HUES64 (cell line): ENCODE measurements around the gene PIEZO2.

Experiments
- H3K27ac ChIP-seq: 2 replicates; pipeline ENCODE4 v1.7.0; 2013; ENCODE audit warnings: low read depth, low read length, inconsistent platforms
- H3K27me3 ChIP-seq: 2 replicates; pipeline ENCODE4 v1.6.1; 2013; ENCODE audit warnings: mild to moderate bottlenecking, low read length; ENCODE audit not compliant: insufficient read depth
- H3K36me3 ChIP-seq: 2 replicates; pipeline ENCODE4 v1.6.1; 2013; ENCODE audit warnings: mild to moderate bottlenecking, low read length; ENCODE audit not compliant: insufficient read depth
- H3K4me1 ChIP-seq: 2 replicates; pipeline ENCODE4 v1.6.1; 2013; ENCODE audit warnings: mild to moderate bottlenecking, low read length, moderate library complexity; ENCODE audit not compliant: insufficient read depth
- H3K4me3 ChIP-seq: 2 replicates; pipeline ENCODE4 v1.5.1; 2013; ENCODE audit warnings: mild to moderate bottlenecking, low read length, moderate library complexity
- H3K9ac ChIP-seq: 2 replicates; pipeline ENCODE4 v1.6.1; 2013; ENCODE audit warnings: mild to moderate bottlenecking, low read depth, low read length
- H3K9me3 ChIP-seq: 2 replicates; pipeline ENCODE4 v1.6.1; 2013; ENCODE audit warnings: low read depth, low read length; ENCODE audit not compliant: insufficient read depth
- WGBS: fragments of 150-250, 120-280 bp; methylation state at CpG from one replicate; pipeline ENCODE4 v1.1.7; 2013; ENCODE audit warnings: missing lambda C conversion rate; 5-methylcytosine and 5-hydroxymethylcytosine counted together

The PIEZO2 gene

DNA sequence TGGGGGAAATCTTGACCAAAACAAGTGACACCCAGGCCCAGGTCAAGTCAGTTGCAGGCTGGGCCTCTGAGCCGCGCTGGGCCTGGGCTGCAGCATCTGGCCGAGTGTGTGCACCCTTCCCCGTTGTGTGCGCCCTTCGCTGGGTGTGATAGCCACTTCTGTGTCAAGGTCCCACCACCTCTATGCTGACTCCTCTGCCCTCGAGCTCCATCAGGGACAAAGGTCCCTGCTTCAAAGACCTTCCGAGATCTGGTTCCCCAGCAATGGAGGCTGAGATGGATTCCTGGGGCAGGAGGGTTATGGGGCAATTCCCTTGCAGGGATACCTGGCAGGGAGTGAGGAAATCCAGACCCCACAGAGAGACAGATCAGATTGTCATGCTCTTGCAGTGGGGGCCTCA lies 93.6 kb downstream of the PIEZO2 start:
- Histone ChIP-seq H3K4me1 (no peaks in the 10 kb centered on the region), H3K36me3 (no peaks in the 10 kb centered on the region), H3K9ac (no peak overlapping the region), H3K9me3 (no peaks in the 10 kb centered on the region), H3K4me3 (no peak overlapping the region), H3K27ac (no peak overlapping the region), H3K27me3 (no peaks in the 10 kb centered on the region)
- 92% methylated on average over 8 of the region's 8 CpGs for WGBS

GRCh38 chr18:11054497-11054896 lies 94.9 kb downstream of the PIEZO2 start:
- H3K9me3 ChIP-seq: no peaks in the 10 kb centered on the region
- H3K9ac ChIP-seq: no peak overlapping the region
- H3K27ac ChIP-seq: no peak overlapping the region
- H3K36me3 ChIP-seq: no peaks in the 10 kb centered on the region
- 87% methylated on average over 3 of the region's 4 CpGs for WGBS
- H3K4me1 ChIP-seq: no peaks in the 10 kb centered on the region
- H3K27me3 ChIP-seq: no peaks in the 10 kb centered on the region
- no peak overlapping the region for H3K4me3 ChIP-seq

DNA sequence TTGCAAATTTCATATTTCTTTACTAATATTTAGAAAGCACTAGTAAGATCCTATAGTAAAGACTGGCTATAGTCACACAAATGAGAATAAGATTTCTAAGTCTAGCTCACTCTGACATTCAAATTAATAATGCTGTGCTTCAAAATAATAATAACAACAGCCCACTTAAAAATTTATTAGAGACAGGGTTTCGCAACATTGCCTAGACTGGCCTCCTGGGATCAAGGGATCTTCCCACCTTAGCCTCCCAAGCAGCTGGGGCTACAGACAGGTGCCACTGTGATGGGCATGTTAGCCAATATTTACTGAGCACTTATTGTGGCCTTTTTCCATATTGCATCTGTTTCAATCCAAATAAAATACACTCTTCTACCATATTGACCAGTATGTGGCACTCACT lies 96.1 kb downstream of the PIEZO2 start:
- H3K36me3 ChIP-seq: no peaks in the 10 kb centered on the region
- H3K27me3 ChIP-seq: no peaks in the 10 kb centered on the region
- no peak overlapping the region for H3K27ac ChIP-seq
- no peaks in the 10 kb centered on the region for H3K4me1 ChIP-seq
- H3K9me3 ChIP-seq: no peaks in the 10 kb centered on the region
- no peak overlapping the region for H3K4me3 ChIP-seq
- WGBS: 90% methylated on average over 1 of the region's 1 CpG
- no peak overlapping the region for H3K9ac ChIP-seq

DNA sequence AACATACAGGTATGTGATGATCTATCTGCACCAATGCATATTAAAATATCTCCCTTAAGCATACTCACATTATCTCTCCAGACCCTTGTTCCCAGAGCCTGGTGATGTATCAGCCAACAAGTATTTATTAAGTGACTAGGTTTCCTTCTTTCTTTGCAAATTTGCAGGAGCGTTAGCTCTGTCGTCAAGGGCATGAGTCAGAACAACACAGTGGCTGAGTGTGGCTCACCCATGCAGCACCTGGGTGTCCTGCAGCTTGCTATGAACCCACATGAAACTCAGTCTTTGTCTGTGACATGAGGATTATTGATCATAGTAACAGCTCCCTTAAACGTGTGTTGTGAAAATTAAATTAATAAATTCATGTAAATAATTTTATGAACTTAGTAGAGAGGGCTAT lies 96.6 kb downstream of the PIEZO2 start:
- Histone ChIP-seq H3K36me3 (no peaks in the 10 kb centered on the region), H3K27me3 (no peaks in the 10 kb centered on the region), H3K27ac (no peak overlapping the region), H3K9ac (no peak overlapping the region), H3K9me3 (no peaks in the 10 kb centered on the region), H3K4me1 (no peaks in the 10 kb centered on the region), H3K4me3 (no peak overlapping the region)
- WGBS: 89% methylated on average over 2 of the region's 3 CpGs

GRCh38 chr18:11051462-11051861 lies 97.9 kb downstream of the PIEZO2 start:
- Histone ChIP-seq H3K4me1 (no peaks in the 10 kb centered on the region), H3K4me3 (no peak overlapping the region), H3K9ac (no peak overlapping the region), H3K27ac (no peak overlapping the region), H3K36me3 (no peaks in the 10 kb centered on the region), H3K9me3 (no peaks in the 10 kb centered on the region), H3K27me3 (no peaks in the 10 kb centered on the region)
- WGBS: 96% methylated on average over 3 of the region's 3 CpGs

DNA sequence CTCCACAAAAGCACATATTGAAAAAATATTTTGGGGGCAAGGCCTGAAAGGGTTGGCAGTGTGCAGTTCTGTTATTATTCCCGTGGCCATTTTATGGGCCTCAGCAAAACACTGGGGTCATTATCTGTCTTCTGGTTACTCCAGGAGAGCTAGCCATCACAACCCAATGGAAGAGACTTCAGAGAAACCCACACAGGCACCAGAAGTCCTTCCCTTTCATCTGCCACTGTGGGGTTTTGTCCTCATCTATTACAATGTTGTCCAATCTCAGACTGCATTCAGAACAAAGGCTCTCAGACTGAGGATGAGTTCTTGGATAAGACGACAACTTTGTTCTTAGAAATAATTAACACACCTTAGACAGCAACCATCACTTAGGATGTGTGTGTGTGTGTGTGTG lies 98.4 kb downstream of the PIEZO2 start:
- H3K27ac ChIP-seq: no peak overlapping the region
- H3K27me3 ChIP-seq: no peaks in the 10 kb centered on the region
- H3K4me1 ChIP-seq: no peaks in the 10 kb centered on the region
- H3K36me3 ChIP-seq: no peaks in the 10 kb centered on the region
- no peak overlapping the region for H3K9ac ChIP-seq
- H3K9me3 ChIP-seq: no peaks in the 10 kb centered on the region
- 93% methylated on average over 1 of the region's 2 CpGs for WGBS
- no peak overlapping the region for H3K4me3 ChIP-seq

DNA sequence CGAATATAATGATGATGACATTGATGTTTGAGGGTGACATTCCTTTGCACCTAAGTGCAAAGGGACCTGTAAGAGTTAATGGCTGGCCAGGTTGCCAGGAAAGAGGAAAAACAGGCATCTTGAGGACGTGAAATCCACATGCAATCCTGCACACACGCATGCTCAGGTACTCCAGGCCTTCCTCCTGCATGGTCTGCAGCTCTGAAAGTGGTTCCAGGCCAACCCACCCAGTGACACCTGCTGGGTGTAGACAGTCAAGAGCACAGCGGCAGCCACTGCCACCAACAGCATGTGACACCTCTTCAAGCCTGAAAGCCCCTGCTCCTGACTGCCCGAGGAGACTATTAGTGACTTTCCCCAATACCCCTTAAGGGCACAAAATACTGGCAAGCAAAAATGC lies 101.6 kb downstream of the PIEZO2 start:
- no peak overlapping the region for H3K9ac ChIP-seq
- no peaks in the 10 kb centered on the region for H3K4me1 ChIP-seq
- WGBS: 87% methylated on average over 5 of the region's 5 CpGs
- H3K4me3 ChIP-seq: no peak overlapping the region
- H3K27me3 ChIP-seq: no peaks in the 10 kb centered on the region
- no peaks in the 10 kb centered on the region for H3K9me3 ChIP-seq
- H3K36me3 ChIP-seq: no peaks in the 10 kb centered on the region
- H3K27ac ChIP-seq: no peak overlapping the region

DNA sequence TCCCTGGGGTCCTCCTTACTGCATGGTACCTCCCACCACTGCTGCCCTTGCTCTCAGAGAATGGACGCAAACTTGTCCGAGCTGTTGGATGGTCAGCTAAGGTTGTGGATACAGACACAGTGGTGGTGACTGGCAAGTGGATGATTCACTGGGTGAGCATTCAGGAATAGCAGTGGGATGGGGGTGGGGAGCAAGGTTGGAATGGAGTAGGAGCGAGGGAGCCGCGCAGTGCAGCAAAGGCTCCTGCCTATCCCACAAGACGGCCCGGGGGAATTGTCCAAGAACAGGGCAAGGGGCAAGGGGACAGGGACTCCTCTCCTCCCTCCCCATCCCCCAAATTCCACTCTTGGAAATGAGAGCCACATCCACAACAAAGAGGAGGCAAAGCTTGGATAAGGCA lies 102.2 kb downstream of the PIEZO2 start:
- no peaks in the 10 kb centered on the region for H3K9me3 ChIP-seq
- H3K4me3 ChIP-seq: no peak overlapping the region
- H3K9ac ChIP-seq: no peak overlapping the region
- 76% methylated on average over 7 of the region's 7 CpGs for WGBS
- H3K36me3 ChIP-seq: no peaks in the 10 kb centered on the region
- no peaks in the 10 kb centered on the region for H3K27me3 ChIP-seq
- no peak overlapping the region for H3K27ac ChIP-seq
- H3K4me1 ChIP-seq: no peaks in the 10 kb centered on the region

- Histone ChIP-seq H3K27ac (no peak overlapping the region), H3K4me1 (no peaks in the 10 kb centered on the region), H3K36me3 (no peaks in the 10 kb centered on the region), H3K27me3 (no peaks in the 10 kb centered on the region), H3K9ac (no peak overlapping the region), H3K9me3 (no peaks in the 10 kb centered on the region), H3K4me3 (no peak overlapping the region)
- 95% methylated on average over 2 of the region's 2 CpGs for WGBS
Measured at GRCh38 chr18:11046140-11046539, 103.2 kb downstream of the PIEZO2 start.

- WGBS: 90% methylated on average over 7 of the region's 7 CpGs
Measured at GRCh38 chr18:11043694-11044093, 105.7 kb downstream of the PIEZO2 start.

GRCh38 chr18:11042247-11042646 lies 107.1 kb downstream of the PIEZO2 start:
- Histone ChIP-seq H3K27me3 (no peaks in the 10 kb centered on the region), H3K4me3 (no peak overlapping the region), H3K9me3 (no peaks in the 10 kb centered on the region), H3K4me1 (no peaks in the 10 kb centered on the region), H3K27ac (no peak overlapping the region), H3K9ac (no peak overlapping the region), H3K36me3 (no peaks in the 10 kb centered on the region)
- 81% methylated on average over 4 of the region's 4 CpGs for WGBS

More at GRCh38 chr18:11043694-11044093, 105.7 kb downstream of the PIEZO2 start:
- Histone ChIP-seq H3K9me3 (no peaks in the 10 kb centered on the region), H3K36me3 (no peaks in the 10 kb centered on the region), H3K27me3 (no peaks in the 10 kb centered on the region), H3K4me1 (no peaks in the 10 kb centered on the region), H3K27ac (no peak overlapping the region), H3K4me3 (no peak overlapping the region), H3K9ac (no peak overlapping the region)

DNA sequence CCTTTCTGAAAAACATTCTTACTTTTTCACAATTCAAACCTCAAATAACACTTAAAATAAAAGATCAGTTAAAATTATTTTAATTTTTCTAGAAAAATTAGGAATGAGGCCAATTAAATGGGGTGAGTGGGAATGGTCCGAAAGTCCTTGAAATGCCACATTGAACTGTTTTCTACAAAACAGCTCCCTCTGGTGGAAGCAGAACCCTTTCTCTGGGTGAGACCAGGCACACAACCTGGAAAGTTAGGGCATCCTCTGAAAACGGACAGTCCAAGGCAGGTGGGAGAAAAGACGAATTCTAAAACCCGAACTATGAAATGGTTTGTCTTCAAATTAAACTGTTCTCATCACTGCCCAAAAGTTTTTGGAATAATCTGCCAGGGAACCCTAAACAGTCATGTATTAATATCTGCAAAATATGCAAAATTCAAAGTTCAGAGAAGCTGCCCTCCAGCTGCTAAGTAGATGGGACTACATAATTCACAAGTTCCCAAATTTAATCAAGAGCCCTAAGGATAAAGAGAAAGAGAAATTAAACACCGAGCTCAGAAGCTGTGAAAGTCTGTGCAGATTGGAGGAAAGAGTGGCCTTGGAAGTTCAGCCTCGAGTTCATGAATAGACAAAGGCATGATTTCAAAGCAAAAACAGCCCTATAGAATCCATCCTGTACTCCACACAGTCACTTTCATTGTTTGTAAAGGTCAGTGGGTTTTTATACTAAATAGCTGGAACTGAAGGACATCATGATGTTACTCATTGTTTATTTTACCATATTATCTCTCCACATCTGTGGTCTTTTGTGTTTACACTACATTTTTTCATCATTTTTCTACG lies 108.3 kb downstream of the PIEZO2 start:
- H3K9ac ChIP-seq: no peak overlapping the region
- no peak overlapping the region for H3K4me3 ChIP-seq
- H3K9me3 ChIP-seq: no peaks in the 10 kb centered on the region
- H3K36me3 ChIP-seq: no peaks in the 10 kb centered on the region
- WGBS: 62% methylated on average over 6 of the region's 7 CpGs
- peaks cover 2% of the 10 kb centered on the region; the same call in 1 of the 2 replicates for H3K4me1 ChIP-seq
- H3K27me3 ChIP-seq: no peaks in the 10 kb centered on the region
- no peak overlapping the region for H3K27ac ChIP-seq
